DOHH2 (cell line): ENCODE data around the gene ODAD4.

Experiments
- H3F3A ChIP-seq: fragments of 200-600 bp; sonication (generic), shearing (Covaris generic); 2 replicates; pipeline ENCODE4 v1.6.0; 2016; ENCODE audit warnings: antibody characterized with exemption, mild to moderate bottlenecking; ENCODE audit not compliant: control insufficient read depth, insufficient read depth
- H3K27ac ChIP-seq: fragments of 200-600 bp; sonication (generic); 2 replicates; pipeline ENCODE4 v1.5.1; 2014; ENCODE audit warnings: low read depth, mild to moderate bottlenecking, low read length, moderate library complexity
- H3K27me3 ChIP-seq: fragments of 200-600 bp; sonication (generic); 2 replicates; pipeline ENCODE4 v1.6.1; 2014; ENCODE audit warnings: mild to moderate bottlenecking, low read length, mixed read lengths; ENCODE audit not compliant: control insufficient read depth
- H3K36me3 ChIP-seq: fragments of 200-600 bp; sonication (generic); 2 replicates; pipeline ENCODE4 v1.6.1; 2014; ENCODE audit warnings: mild to moderate bottlenecking, low read length, moderate library complexity, mixed read lengths; ENCODE audit not compliant: control insufficient read depth
- H3K4me1 ChIP-seq: fragments of 200-600 bp; sonication (generic); 2 replicates; pipeline ENCODE4 v1.6.1; 2014; ENCODE audit warnings: mild to moderate bottlenecking, low read length, mixed read lengths; ENCODE audit not compliant: control insufficient read depth
- H3K4me2 ChIP-seq: fragments of 200-600 bp; sonication (generic); 2 replicates; pipeline ENCODE4 v1.6.0; 2014; ENCODE audit warnings: mild to moderate bottlenecking, low read length, moderate library complexity
- H3K4me3 ChIP-seq: fragments of 200-600 bp; sonication (generic); 2 replicates; pipeline ENCODE4 v1.5.1; 2014; ENCODE audit warnings: mild to moderate bottlenecking, low read length, mixed read lengths
- H3K79me2 ChIP-seq: fragments of 200-600 bp; sonication (generic); 2 replicates; pipeline ENCODE4 v1.6.1; 2014; ENCODE audit warnings: mild to moderate bottlenecking, low read length, mixed read lengths; ENCODE audit not compliant: control insufficient read depth
- H3K9me2 ChIP-seq: fragments of 200-600 bp; sonication (generic); replicated peaks from 2 replicates; pipeline ENCODE4 v1.6.1; 2014; ENCODE audit warnings: mild to moderate bottlenecking, low read length, mixed read lengths; ENCODE audit not compliant: control insufficient read depth
- H3K9me3 ChIP-seq: fragments of 200-600 bp; sonication (generic); 2 replicates; pipeline ENCODE4 v1.6.1; 2014; ENCODE audit warnings: antibody characterized with exemption, low read length, mixed read lengths; ENCODE audit not compliant: control insufficient read depth, insufficient read depth
- H4K20me1 ChIP-seq: fragments of 200-600 bp; sonication (generic); 2 replicates; pipeline ENCODE4 v1.6.0; 2014; ENCODE audit warnings: low read depth, mild to moderate bottlenecking, antibody characterized with exemption, low read length, moderate library complexity; ENCODE audit not compliant: control insufficient read depth, insufficient read depth
- EZH2phosphoT487 ChIP-seq: fragments of 200-600 bp; sonication (generic); IDR thresholded peaks from 2 replicates; pipeline ENCODE4 v1.6.1; 2017; ENCODE audit warnings: borderline replicate concordance, mild to moderate bottlenecking, antibody characterized with exemption, low read length, moderate library complexity, mixed read lengths
- TF ChIP-seq, protein P1 (sequence below): fragments of 200-600 bp; sonication (generic); IDR thresholded peaks from one replicate; pipeline ENCODE4 v1.5.1; 2014; ENCODE audit warnings: antibody characterized with exemption, mild to moderate bottlenecking, low read depth, low read length; ENCODE audit not compliant: poor library complexity, severe bottlenecking

The ODAD4 gene

DNA sequence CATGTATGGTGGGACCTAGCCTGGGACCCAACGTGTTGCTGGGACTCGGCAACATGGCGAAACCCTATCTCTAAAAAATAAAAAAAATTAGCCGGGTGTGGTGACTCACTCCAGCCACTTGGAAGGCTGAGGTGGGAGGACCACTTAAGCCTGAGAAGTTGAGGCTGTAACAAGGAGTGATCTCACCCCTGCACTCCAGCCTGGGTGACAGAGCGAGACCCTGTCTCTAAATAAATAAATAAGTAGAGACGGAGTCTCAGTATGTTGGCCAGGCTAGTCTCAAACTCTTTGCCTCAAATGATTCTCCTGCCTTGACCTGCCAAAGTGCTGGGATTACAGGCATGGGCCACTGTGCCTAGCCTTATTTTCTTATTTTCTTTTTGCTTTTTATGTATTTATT is 26.1 kb downstream of the ODAD4 start:
- no peaks in the 10 kb centered on the region; the same call in 1 of the 2 replicates for H3K4me1 ChIP-seq
- H3K9me3 ChIP-seq: no peaks in the 10 kb centered on the region
- H3K79me2 ChIP-seq: no peaks in the 10 kb centered on the region
- H3K27me3 ChIP-seq: no peaks in the 10 kb centered on the region
- H3K4me3 ChIP-seq: no peak overlapping the region
- no peaks in the 10 kb centered on the region for H4K20me1 ChIP-seq
- no peaks in the 10 kb centered on the region for H3K9me2 ChIP-seq
- no peak for TF ChIP-seq EZH2phosphoT487
- TF ChIP-seq, protein P1, sequence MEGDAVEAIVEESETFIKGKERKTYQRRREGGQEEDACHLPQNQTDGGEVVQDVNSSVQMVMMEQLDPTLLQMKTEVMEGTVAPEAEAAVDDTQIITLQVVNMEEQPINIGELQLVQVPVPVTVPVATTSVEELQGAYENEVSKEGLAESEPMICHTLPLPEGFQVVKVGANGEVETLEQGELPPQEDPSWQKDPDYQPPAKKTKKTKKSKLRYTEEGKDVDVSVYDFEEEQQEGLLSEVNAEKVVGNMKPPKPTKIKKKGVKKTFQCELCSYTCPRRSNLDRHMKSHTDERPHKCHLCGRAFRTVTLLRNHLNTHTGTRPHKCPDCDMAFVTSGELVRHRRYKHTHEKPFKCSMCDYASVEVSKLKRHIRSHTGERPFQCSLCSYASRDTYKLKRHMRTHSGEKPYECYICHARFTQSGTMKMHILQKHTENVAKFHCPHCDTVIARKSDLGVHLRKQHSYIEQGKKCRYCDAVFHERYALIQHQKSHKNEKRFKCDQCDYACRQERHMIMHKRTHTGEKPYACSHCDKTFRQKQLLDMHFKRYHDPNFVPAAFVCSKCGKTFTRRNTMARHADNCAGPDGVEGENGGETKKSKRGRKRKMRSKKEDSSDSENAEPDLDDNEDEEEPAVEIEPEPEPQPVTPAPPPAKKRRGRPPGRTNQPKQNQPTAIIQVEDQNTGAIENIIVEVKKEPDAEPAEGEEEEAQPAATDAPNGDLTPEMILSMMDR: no peak
- no peaks in the 10 kb centered on the region for H3F3A ChIP-seq
- no peak overlapping the region for H3K4me2 ChIP-seq
- H3K27ac ChIP-seq: no peak overlapping the region
- no peaks in the 10 kb centered on the region for H3K36me3 ChIP-seq

DNA sequence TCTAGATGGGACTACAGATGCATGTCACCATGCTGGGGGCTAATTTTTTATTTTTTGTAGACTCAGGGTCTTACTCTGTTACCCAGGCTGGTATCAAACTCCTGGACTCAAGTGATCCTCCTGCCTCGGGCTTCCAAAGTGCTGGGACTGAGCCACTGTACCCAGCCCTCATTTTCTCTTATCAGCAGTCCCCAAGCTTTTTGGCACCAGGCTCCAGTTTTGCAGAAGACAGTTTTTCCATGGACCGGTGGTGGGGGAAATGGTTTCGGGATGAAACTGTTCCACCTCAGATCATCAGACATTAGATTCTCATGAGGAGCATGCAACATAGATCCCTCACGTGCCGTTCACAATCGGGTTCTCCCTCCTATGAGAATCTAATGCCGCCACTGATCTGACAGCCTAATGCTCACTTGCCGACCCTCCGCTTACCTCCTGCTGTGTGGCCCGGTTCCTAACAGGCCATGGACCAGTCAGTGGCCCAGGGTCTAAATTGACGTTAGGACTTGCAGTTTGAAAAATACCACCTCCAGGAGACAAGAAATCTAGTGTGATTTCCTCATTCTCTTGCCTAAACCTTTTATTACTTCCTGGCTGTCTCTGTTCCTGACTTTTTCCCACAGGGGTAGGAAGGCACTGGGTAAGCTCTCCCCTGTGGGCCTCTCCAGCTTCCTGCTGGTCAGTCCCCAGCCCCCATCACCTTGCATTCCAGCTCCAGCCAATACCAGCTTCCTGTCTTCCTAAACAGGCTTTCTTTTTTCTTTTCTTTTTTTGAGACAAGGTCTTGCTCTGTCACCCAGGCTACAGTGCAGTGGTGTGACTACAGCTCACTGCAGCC is 26.8 kb downstream of the ODAD4 start:
- H3K79me2 ChIP-seq: no peaks in the 10 kb centered on the region
- TF ChIP-seq, protein P1: no peak
- TF ChIP-seq EZH2phosphoT487: no peak
- no peaks in the 10 kb centered on the region for H3F3A ChIP-seq
- H3K4me1 ChIP-seq: peaks cover 6% of the 10 kb centered on the region
- no peak overlapping the region for H3K27ac ChIP-seq
- H4K20me1 ChIP-seq: no peaks in the 10 kb centered on the region
- no peaks in the 10 kb centered on the region for H3K27me3 ChIP-seq
- no peak overlapping the region for H3K4me3 ChIP-seq
- no peaks in the 10 kb centered on the region for H3K9me2 ChIP-seq
- no peak overlapping the region for H3K4me2 ChIP-seq
- no peaks in the 10 kb centered on the region for H3K36me3 ChIP-seq
- no peaks in the 10 kb centered on the region for H3K9me3 ChIP-seq

DNA sequence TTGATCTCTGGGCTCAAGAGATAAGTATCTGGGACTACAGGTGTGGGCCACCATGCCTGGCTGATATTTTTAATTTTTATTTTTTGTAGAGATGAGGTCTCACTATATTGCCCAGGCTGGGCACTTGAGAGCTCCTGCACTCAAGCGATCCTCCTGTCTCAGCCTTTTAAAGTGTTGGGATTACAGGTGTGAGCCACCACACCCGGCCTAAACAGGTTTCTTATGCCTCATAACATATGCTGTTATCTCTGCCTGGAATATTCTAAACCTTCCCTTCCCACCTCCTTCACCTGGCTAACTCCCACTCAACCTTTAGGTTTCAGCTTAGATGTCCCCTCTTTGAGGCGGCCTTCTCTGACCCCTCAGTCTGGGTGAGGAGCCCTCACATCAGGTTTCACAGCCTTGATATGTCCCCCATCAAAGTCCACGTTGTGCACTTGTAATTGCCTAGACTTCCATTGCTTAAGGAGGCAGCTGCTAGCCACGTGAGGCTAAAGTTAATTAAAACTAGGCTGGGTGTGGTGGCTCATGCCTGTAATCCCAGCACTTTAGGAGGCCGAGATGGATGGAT is 27.5 kb downstream of the ODAD4 start:
- H3K4me2 ChIP-seq: no peak overlapping the region
- H4K20me1 ChIP-seq: no peaks in the 10 kb centered on the region
- no peaks in the 10 kb centered on the region for H3K9me2 ChIP-seq
- TF ChIP-seq, protein P1: no peak
- TF ChIP-seq EZH2phosphoT487: no peak
- no peaks in the 10 kb centered on the region for H3K79me2 ChIP-seq
- H3K4me1 ChIP-seq: peaks cover 12% of the 10 kb centered on the region
- no peak overlapping the region for H3K4me3 ChIP-seq
- no peaks in the 10 kb centered on the region for H3K9me3 ChIP-seq
- no peak overlapping the region for H3K27ac ChIP-seq
- no peaks in the 10 kb centered on the region for H3K27me3 ChIP-seq
- no peaks in the 10 kb centered on the region for H3F3A ChIP-seq
- H3K36me3 ChIP-seq: no peaks in the 10 kb centered on the region
